Measurements from ENCODE around the gene TIMM8B.

- TF ChIP-seq CTCF (IDR thresholded peaks at IDR 0.05), result peak; percentile 71; the same call in 1 of the 2 replicates
- no peak for TF ChIP-seq REST (IDR thresholded peaks at IDR 0.05; ENCODE audit: insufficient read depth in 1 of 2, low read depth in 2 of 2, low read length in 1 of 2)
- no peak for TF ChIP-seq POLR2AphosphoS5 (IDR thresholded peaks at IDR 0.05; ENCODE audit: low read depth, low read length)
- TF ChIP-seq TCF7L2 (IDR thresholded peaks at IDR 0.05; ENCODE audit: low read depth, low read length), result no peak
These were observed 27.2 kb upstream of the TIMM8B start for GRCh38 chr11:112113539-112114457.

All from Panc1 (cell line).